Nephron (organoid): ENCODE results near the gene PGAM2.
"Not testable (repeated sequence)": the region's sequence is repeated elsewhere in the genome, so short reads cannot be mapped to it uniquely, and the experiment has no call there.

Experiments
- H3K27ac Mint-ChIP-seq, 3 experiments: 2 replicates each; pipeline ENCODE4 v1.8.0; 2020; ENCODE audit warnings: mixed read lengths in 3 of 3, mild to moderate bottlenecking in 2 of 3, moderate library complexity in 1 of 3
- H3K27me3 Mint-ChIP-seq: 2 replicates; pipeline ENCODE4 v1.8.0; 2021; ENCODE audit warnings: low read depth, mild to moderate bottlenecking, moderate library complexity, mixed read lengths
- H3K36me3 Mint-ChIP-seq: 2 replicates; pipeline ENCODE4 v1.8.0; 2020; ENCODE audit warnings: low read depth, mixed read lengths
- H3K4me1 Mint-ChIP-seq: 2 replicates; pipeline ENCODE4 v1.8.0; 2020; ENCODE audit warnings: mixed read lengths
- H3K4me3 Mint-ChIP-seq, 3 experiments: 2 replicates each; pipeline ENCODE4 v1.8.0; 2020; ENCODE audit warnings: mild to moderate bottlenecking in 3 of 3, mixed read lengths in 3 of 3, moderate library complexity in 2 of 3
- H3K9me3 Mint-ChIP-seq: 2 replicates; pipeline ENCODE4 v1.8.0; 2020; ENCODE audit warnings: mixed read lengths

PGAM2 gene

DNA sequence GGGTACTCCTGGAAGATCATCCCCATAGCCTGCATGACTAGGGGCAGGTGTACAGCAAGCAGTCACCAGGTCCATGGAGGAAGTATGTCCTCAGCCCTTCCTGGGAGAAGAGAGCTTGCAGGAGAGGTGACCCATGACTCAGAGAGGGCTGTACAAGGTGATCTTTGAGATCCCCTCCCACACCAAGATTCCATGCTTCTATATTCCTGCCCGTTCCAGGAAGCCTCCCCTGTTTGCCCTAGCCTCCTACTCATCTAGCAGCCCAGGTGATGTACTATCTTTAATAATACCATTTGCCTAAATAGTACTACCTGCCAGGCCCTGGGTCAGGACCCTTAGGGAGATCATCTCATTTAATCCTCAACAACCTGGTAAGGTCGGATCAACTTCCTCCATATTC, 27.4 kb downstream of the PGAM2 start:
- Mint-ChIP-seq H3K27me3 (peaks cover 23% of the 10 kb centered on the region), H3K4me3 (peak overlapping the region in 1 of 3 experiments; percentile 57)
- H3K4me1 Mint-ChIP-seq, H3K9me3 Mint-ChIP-seq, H3K27ac Mint-ChIP-seq, H3K36me3 Mint-ChIP-seq: not testable (repeated sequence)

GRCh38 chr7:44036364-44036763, 29.0 kb downstream of the PGAM2 start:
- H3K27ac Mint-ChIP-seq: not testable (repeated sequence)
- peaks cover 10% of the 10 kb centered on the region for H3K27me3 Mint-ChIP-seq

GRCh38 chr7:44033971-44034844, 31.2 kb downstream of the PGAM2 start:
- not testable (repeated sequence) for H3K36me3 Mint-ChIP-seq, H3K27me3 Mint-ChIP-seq, H3K4me3 Mint-ChIP-seq, H3K9me3 Mint-ChIP-seq, H3K4me1 Mint-ChIP-seq, H3K27ac Mint-ChIP-seq

More at GRCh38 chr7:44036364-44036763, 29.0 kb downstream of the PGAM2 start:
- H3K4me3 Mint-ChIP-seq, H3K36me3 Mint-ChIP-seq, H3K4me1 Mint-ChIP-seq, H3K9me3 Mint-ChIP-seq: not testable (repeated sequence)

DNA sequence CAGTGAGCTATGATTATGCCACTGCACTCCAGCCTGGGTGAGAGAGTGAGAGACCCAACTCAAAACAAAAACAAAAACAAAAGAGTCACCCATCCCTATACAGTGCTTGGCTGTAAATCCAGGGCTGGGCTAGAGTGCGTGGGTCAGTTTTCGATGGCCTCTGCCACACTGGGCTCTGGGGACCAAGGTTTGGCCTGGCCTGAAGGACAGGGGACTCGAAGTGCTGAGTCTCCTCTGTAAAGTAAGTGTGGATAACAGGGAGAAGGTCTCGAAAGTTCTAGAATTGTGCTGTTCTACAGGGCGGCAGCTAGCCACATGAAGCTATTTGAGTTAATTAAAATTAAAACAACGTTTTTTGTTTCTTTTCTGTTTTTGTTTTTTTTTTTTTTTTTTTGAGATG, 33.3 kb downstream of the PGAM2 start:
- H3K9me3 Mint-ChIP-seq, H3K4me3 Mint-ChIP-seq, H3K36me3 Mint-ChIP-seq, H3K27me3 Mint-ChIP-seq, H3K4me1 Mint-ChIP-seq, H3K27ac Mint-ChIP-seq: not testable (repeated sequence)

DNA sequence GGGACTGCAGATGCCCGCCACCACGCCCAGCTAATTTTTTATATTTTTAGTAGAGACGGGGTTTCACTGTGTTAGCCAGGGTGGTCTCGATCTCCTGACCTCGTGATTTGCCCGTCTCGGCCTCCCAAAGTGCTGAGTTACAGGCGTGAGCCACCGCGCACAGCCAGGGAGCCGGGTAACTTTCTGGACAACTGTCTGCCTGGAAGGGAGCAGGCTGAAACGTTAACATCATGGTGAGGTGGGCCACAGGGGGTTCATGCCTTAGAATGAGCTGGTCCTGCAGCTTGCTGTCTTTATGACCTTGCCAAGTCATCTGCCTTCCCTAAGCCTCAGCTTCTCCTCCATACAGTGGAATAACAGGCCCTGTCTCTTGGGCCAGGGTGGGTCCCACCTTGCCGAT, 34.0 kb downstream of the PGAM2 start:
- not testable (repeated sequence) for H3K36me3 Mint-ChIP-seq, H3K4me1 Mint-ChIP-seq, H3K27ac Mint-ChIP-seq, H3K4me3 Mint-ChIP-seq, H3K27me3 Mint-ChIP-seq, H3K9me3 Mint-ChIP-seq

- H3K4me3 Mint-ChIP-seq, H3K27me3 Mint-ChIP-seq, H3K36me3 Mint-ChIP-seq, H3K4me1 Mint-ChIP-seq, H3K9me3 Mint-ChIP-seq, H3K27ac Mint-ChIP-seq: not testable (repeated sequence)
Observed at GRCh38 chr7:44030029-44030428, 35.3 kb downstream of the PGAM2 start.

DNA sequence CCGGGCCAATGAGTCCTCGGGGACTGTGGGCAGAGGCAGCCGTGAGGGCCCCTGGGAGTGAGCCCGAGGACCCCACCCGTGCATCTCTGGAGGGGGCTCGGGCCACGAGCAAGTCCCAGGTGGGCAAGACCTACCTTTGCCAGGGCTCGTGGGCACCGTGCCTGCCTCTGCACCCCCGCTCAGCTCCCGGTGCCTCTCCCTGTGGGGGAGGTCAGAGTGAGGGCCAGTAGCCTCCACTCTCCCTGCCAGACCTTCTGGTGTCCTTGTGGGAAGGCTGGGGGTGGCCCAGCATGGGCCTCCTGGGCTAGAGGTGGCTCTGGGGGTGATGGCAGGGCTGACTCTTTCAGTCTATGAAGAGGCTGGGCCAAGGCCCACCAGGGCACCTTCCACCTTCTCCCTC, 35.9 kb downstream of the PGAM2 start:
- H3K27me3 Mint-ChIP-seq, H3K4me1 Mint-ChIP-seq, H3K27ac Mint-ChIP-seq, H3K4me3 Mint-ChIP-seq, H3K9me3 Mint-ChIP-seq, H3K36me3 Mint-ChIP-seq: not testable (repeated sequence)

- not testable (repeated sequence) for H3K4me3 Mint-ChIP-seq, H3K9me3 Mint-ChIP-seq, H3K36me3 Mint-ChIP-seq, H3K27me3 Mint-ChIP-seq
- H3K4me1 Mint-ChIP-seq: peaks cover 13% of the 10 kb centered on the region
- peak overlapping the region in 1 of 3 experiments; percentile 57 for H3K27ac Mint-ChIP-seq
Observed at GRCh38 chr7:44022796-44023467, 42.4 kb downstream of the PGAM2 start.

- not testable (repeated sequence) for H3K9me3 Mint-ChIP-seq, H3K36me3 Mint-ChIP-seq, H3K27me3 Mint-ChIP-seq, H3K27ac Mint-ChIP-seq, H3K4me3 Mint-ChIP-seq
- H3K4me1 Mint-ChIP-seq: peaks cover 13% of the 10 kb centered on the region
Observed at GRCh38 chr7:44022069-44022468, 43.3 kb downstream of the PGAM2 start.

DNA sequence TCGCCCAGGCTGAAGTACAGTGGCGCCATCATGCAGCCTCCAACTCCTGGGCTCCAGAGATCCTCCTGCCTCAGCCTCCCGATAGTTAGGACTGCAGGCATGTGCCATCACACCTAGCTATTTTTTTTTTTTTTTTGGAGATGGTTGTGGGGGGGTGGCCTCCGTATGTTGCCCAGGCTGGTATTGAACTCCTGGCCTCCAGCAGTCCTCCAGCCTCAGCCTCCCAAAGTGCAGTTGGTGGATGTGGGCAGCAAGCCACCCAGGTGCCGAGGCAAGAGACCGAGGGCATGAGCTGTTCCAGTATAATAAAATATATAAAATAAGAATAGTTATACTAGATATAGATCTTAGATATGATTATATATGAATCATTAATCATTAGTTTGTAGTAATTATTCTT, 45.5 kb downstream of the PGAM2 start:
- H3K27me3 Mint-ChIP-seq, H3K36me3 Mint-ChIP-seq, H3K9me3 Mint-ChIP-seq, H3K4me3 Mint-ChIP-seq: not testable (repeated sequence)
- Mint-ChIP-seq H3K4me1 (peaks cover 13% of the 10 kb centered on the region), H3K27ac (peak overlapping the region in 1 of 3 experiments; percentile 89)
